Measurements from ENCODE around the gene PSMB11.

GRCh38 chr14:23060536-23061260 lies 18.7 kb downstream of the PSMB11 start:
- TF ChIP-seq, protein P1, sequence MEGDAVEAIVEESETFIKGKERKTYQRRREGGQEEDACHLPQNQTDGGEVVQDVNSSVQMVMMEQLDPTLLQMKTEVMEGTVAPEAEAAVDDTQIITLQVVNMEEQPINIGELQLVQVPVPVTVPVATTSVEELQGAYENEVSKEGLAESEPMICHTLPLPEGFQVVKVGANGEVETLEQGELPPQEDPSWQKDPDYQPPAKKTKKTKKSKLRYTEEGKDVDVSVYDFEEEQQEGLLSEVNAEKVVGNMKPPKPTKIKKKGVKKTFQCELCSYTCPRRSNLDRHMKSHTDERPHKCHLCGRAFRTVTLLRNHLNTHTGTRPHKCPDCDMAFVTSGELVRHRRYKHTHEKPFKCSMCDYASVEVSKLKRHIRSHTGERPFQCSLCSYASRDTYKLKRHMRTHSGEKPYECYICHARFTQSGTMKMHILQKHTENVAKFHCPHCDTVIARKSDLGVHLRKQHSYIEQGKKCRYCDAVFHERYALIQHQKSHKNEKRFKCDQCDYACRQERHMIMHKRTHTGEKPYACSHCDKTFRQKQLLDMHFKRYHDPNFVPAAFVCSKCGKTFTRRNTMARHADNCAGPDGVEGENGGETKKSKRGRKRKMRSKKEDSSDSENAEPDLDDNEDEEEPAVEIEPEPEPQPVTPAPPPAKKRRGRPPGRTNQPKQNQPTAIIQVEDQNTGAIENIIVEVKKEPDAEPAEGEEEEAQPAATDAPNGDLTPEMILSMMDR (IDR thresholded peaks at IDR 0.05), result no peak
- TF ChIP-seq EP300 (IDR thresholded peaks at IDR 0.05), result no peak
